Measurements from ENCODE around the gene MGST1.

MGST1 gene

DNA sequence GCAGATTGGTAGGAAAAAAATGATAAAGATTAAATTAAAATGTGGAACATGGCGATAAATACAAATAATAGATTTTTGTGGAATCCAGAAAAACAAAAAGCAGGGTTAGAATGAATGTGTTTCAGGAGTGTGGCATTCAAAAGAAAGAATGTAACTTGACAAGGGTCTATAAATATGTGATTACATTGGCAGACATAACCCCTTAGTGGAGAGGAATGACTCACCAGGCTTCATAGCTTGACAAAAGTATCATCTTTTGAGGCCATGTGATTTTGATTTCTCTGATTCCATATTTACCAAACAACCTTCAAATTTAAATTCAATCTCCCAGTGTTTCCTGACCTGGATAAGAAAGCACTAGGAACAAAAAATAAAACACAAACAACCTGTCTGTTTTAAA lies 24.4 kb upstream of the MGST1 start:
- Histone ChIP-seq H3K9ac (ENCODE audit: low read depth, low read length) (no peak overlapping the region), H4K20me1 (ENCODE audit: insufficient read depth, low read length) (no peaks in the 10 kb centered on the region), H3K27ac (ENCODE audit: low read length) (no peak overlapping the region), H3K9me3 (ENCODE audit: insufficient read depth, low read length, severe bottlenecking) (no peaks in the 10 kb centered on the region), H3K36me3 (ENCODE audit: insufficient read depth, low read length) (no peaks in the 10 kb centered on the region), H3K27me3 (ENCODE audit: insufficient read depth, low read length, poor library complexity) (no peaks in the 10 kb centered on the region), H3K4me1 (ENCODE audit: insufficient read depth, low read length) (no peaks in the 10 kb centered on the region), H2AFZ (ENCODE audit: low read depth, low read length) (no peak overlapping the region), H3K79me2 (ENCODE audit: insufficient read depth, low read length) (no peaks in the 10 kb centered on the region), H3K4me3 (ENCODE audit: low read depth in 1 of 2, low read length in 2 of 2) (no peak overlapping the region), H3K4me2 (ENCODE audit: insufficient read depth, low read length) (no peak overlapping the region)
- ATAC-seq (ENCODE audit: insufficient read depth, low read depth): no peak
- TF ChIP-seq EZH2 (IDR thresholded peaks at IDR 0.05; ENCODE audit: borderline replicate concordance, low read depth, low read length, severe bottlenecking): no peak
- TF ChIP-seq, protein P1, sequence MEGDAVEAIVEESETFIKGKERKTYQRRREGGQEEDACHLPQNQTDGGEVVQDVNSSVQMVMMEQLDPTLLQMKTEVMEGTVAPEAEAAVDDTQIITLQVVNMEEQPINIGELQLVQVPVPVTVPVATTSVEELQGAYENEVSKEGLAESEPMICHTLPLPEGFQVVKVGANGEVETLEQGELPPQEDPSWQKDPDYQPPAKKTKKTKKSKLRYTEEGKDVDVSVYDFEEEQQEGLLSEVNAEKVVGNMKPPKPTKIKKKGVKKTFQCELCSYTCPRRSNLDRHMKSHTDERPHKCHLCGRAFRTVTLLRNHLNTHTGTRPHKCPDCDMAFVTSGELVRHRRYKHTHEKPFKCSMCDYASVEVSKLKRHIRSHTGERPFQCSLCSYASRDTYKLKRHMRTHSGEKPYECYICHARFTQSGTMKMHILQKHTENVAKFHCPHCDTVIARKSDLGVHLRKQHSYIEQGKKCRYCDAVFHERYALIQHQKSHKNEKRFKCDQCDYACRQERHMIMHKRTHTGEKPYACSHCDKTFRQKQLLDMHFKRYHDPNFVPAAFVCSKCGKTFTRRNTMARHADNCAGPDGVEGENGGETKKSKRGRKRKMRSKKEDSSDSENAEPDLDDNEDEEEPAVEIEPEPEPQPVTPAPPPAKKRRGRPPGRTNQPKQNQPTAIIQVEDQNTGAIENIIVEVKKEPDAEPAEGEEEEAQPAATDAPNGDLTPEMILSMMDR (IDR thresholded peaks at IDR 0.05; ENCODE audit: borderline replicate concordance, extremely low read depth, low read length, poor library complexity, severe bottlenecking): no peak
- DNase-seq: no peak

GRCh38 chr12:16323638-16324037 lies 23.8 kb upstream of the MGST1 start:
- TF ChIP-seq, protein P1 (IDR thresholded peaks at IDR 0.05; ENCODE audit: borderline replicate concordance, extremely low read depth, low read length, poor library complexity, severe bottlenecking): no peak
- no peak for TF ChIP-seq EZH2 (IDR thresholded peaks at IDR 0.05; ENCODE audit: borderline replicate concordance, low read depth, low read length, severe bottlenecking)
- DNase-seq: no peak
- Histone ChIP-seq H3K4me2 (ENCODE audit: insufficient read depth, low read length) (no peak overlapping the region), H3K4me3 (ENCODE audit: low read depth in 1 of 2, low read length in 2 of 2) (no peak overlapping the region), H2AFZ (ENCODE audit: low read depth, low read length) (no peak overlapping the region), H3K27me3 (ENCODE audit: insufficient read depth, low read length, poor library complexity) (no peaks in the 10 kb centered on the region), H3K9ac (ENCODE audit: low read depth, low read length) (no peak overlapping the region), H3K4me1 (ENCODE audit: insufficient read depth, low read length) (no peaks in the 10 kb centered on the region), H3K79me2 (ENCODE audit: insufficient read depth, low read length) (no peaks in the 10 kb centered on the region), H3K36me3 (ENCODE audit: insufficient read depth, low read length) (no peaks in the 10 kb centered on the region), H3K9me3 (ENCODE audit: insufficient read depth, low read length, severe bottlenecking) (no peaks in the 10 kb centered on the region), H4K20me1 (ENCODE audit: insufficient read depth, low read length) (no peaks in the 10 kb centered on the region), H3K27ac (ENCODE audit: low read length) (no peak overlapping the region)
- ATAC-seq (ENCODE audit: insufficient read depth, low read depth): no peak

DNA sequence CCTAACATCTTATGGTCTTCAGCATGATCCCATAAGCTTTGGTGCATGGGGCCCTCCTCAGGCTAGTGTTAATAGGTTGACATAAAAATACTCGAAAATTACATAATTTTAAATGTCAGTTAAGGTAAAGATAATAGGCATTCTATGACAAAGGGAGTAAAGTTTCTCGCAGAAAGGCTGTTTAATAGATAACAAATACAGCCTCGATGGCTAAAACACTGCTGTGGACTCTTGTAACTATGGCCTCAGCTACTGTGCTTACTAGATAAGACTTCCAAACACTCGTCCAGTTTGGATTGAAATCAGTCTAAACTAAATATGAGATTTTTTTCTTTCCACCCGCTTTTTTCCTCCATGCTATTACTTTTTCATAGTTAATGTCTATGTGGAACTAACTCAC lies 23.2 kb upstream of the MGST1 start:
- Histone ChIP-seq H3K4me2 (ENCODE audit: insufficient read depth, low read length) (no peak overlapping the region), H3K27ac (ENCODE audit: low read length) (no peak overlapping the region), H3K79me2 (ENCODE audit: insufficient read depth, low read length) (no peaks in the 10 kb centered on the region), H3K4me3 (ENCODE audit: low read depth in 1 of 2, low read length in 2 of 2) (no peak overlapping the region), H3K9me3 (ENCODE audit: insufficient read depth, low read length, severe bottlenecking) (no peaks in the 10 kb centered on the region), H3K36me3 (ENCODE audit: insufficient read depth, low read length) (no peaks in the 10 kb centered on the region), H2AFZ (ENCODE audit: low read depth, low read length) (no peak overlapping the region), H3K27me3 (ENCODE audit: insufficient read depth, low read length, poor library complexity) (no peaks in the 10 kb centered on the region), H3K9ac (ENCODE audit: low read depth, low read length) (no peak overlapping the region), H3K4me1 (ENCODE audit: insufficient read depth, low read length) (no peaks in the 10 kb centered on the region), H4K20me1 (ENCODE audit: insufficient read depth, low read length) (no peaks in the 10 kb centered on the region)
- no peak for DNase-seq
- TF ChIP-seq EZH2 (IDR thresholded peaks at IDR 0.05; ENCODE audit: borderline replicate concordance, low read depth, low read length, severe bottlenecking): no peak
- TF ChIP-seq, protein P1 (IDR thresholded peaks at IDR 0.05; ENCODE audit: borderline replicate concordance, extremely low read depth, low read length, poor library complexity, severe bottlenecking): no peak
- ATAC-seq (ENCODE audit: insufficient read depth, low read depth): no peak

GRCh38 chr12:16324772-16325171 lies 22.7 kb upstream of the MGST1 start:
- Histone ChIP-seq H3K79me2 (ENCODE audit: insufficient read depth, low read length) (no peaks in the 10 kb centered on the region), H3K9ac (ENCODE audit: low read depth, low read length) (no peak overlapping the region), H3K27me3 (ENCODE audit: insufficient read depth, low read length, poor library complexity) (no peaks in the 10 kb centered on the region), H3K4me2 (ENCODE audit: insufficient read depth, low read length) (no peak overlapping the region), H2AFZ (ENCODE audit: low read depth, low read length) (no peak overlapping the region), H3K36me3 (ENCODE audit: insufficient read depth, low read length) (no peaks in the 10 kb centered on the region), H3K27ac (ENCODE audit: low read length) (no peak overlapping the region), H4K20me1 (ENCODE audit: insufficient read depth, low read length) (no peaks in the 10 kb centered on the region), H3K4me1 (ENCODE audit: insufficient read depth, low read length) (no peaks in the 10 kb centered on the region), H3K9me3 (ENCODE audit: insufficient read depth, low read length, severe bottlenecking) (no peaks in the 10 kb centered on the region), H3K4me3 (ENCODE audit: low read depth in 1 of 2, low read length in 2 of 2) (no peak overlapping the region)
- TF ChIP-seq EZH2 (IDR thresholded peaks at IDR 0.05; ENCODE audit: borderline replicate concordance, low read depth, low read length, severe bottlenecking): no peak
- ATAC-seq (ENCODE audit: insufficient read depth, low read depth) (no peak), DNase-seq (no peak)
